WTC11 (cell line): ENCODE results near the gene CDC14C. TPM values are rescaled to one million over a fixed set of nuclear protein-coding genes. Genes with fewer than 3 reads are reported as not detected.

Experiments used
- ATAC-seq: fragments of 200-7000 bp; cut with Tn5 transposase; 2 replicates; pipeline ENCODE4 v1.10.0; 2021; ENCODE audit warnings: mild to moderate bottlenecking, moderate library complexity
- CTCF ChIA-PET: fragments of 300-600 bp; sonication (Branson Sonifier 250); formaldehyde crosslinking; loops from one replicate; lab custom pipeline; 2021; ENCODE audit warnings: antibody characterized with exemption; lab: Charles Lee
- POLR2A ChIA-PET: fragments of 350-600 bp; sonication (Branson Sonifier 250); formaldehyde crosslinking; loops from one replicate; lab custom pipeline; 2021; ENCODE audit warnings: antibody characterized with exemption; lab: Charles Lee
- DNase-seq: peaks from one replicate; pipeline ENCODE4 v3.0.0; 2021; ENCODE audit warnings: low spot score
- H3K27ac Mint-ChIP-seq: 2 replicates; pipeline ENCODE4 v1.8.0; 2021; ENCODE audit warnings: mixed read lengths
- H3K27me3 Mint-ChIP-seq: 2 replicates; pipeline ENCODE4 v1.8.0; 2021; ENCODE audit warnings: low read depth, mild to moderate bottlenecking, moderate library complexity, mixed read lengths
- H3K36me3 Mint-ChIP-seq: 2 replicates; pipeline ENCODE4 v1.8.0; 2021; ENCODE audit warnings: mixed read lengths
- H3K4me1 Mint-ChIP-seq: 2 replicates; pipeline ENCODE4 v1.8.0; 2022; ENCODE audit warnings: mixed read lengths
- H3K4me3 Mint-ChIP-seq: 2 replicates; pipeline ENCODE4 v1.8.0; 2021; ENCODE audit warnings: mild to moderate bottlenecking, moderate library complexity, mixed read lengths
- H3K9me3 Mint-ChIP-seq: 2 replicates; pipeline ENCODE4 v1.8.0; 2021; ENCODE audit warnings: mixed read lengths
- EMX1 ChIP-seq: fragments of 250-450 bp; sonication (Bioruptor Pico); IDR thresholded peaks from 2 replicates; pipeline ENCODE4 v1.8.0; 2021; ENCODE audit warnings: mild to moderate bottlenecking
- GABPB1 ChIP-seq: sonication (generic); formaldehyde crosslinking; IDR thresholded peaks from 2 replicates; pipeline ENCODE4 v1.8.1; 2023; ENCODE audit warnings: mild to moderate bottlenecking, missing genetic modification reagents
- GTF2I ChIP-seq: fragments of 250-450 bp; sonication (Bioruptor Pico); conservative IDR thresholded peaks from 2 replicates; pipeline ENCODE4 v1.4.0; 2021; ENCODE audit warnings: mild to moderate bottlenecking
- IRF2 ChIP-seq: sonication (generic); formaldehyde crosslinking; IDR thresholded peaks from 2 replicates; pipeline ENCODE4 v1.8.0; 2022; ENCODE audit warnings: low read depth, missing genetic modification reagents, borderline replicate concordance
- JAZF1 ChIP-seq: fragments of 250-450 bp; sonication (Bioruptor Pico); IDR thresholded peaks from 2 replicates; pipeline ENCODE4 v1.9.0; 2021; ENCODE audit warnings: moderate library complexity, mild to moderate bottlenecking, inconsistent platforms
- MXD4 ChIP-seq: fragments of 250-450 bp; sonication (Bioruptor Pico); IDR thresholded peaks from 2 replicates; pipeline ENCODE4 v1.8.0; 2021; ENCODE audit warnings: mild to moderate bottlenecking, moderate library complexity, borderline replicate concordance
- NFE2L1 ChIP-seq: sonication (generic); formaldehyde crosslinking; IDR thresholded peaks from 2 replicates; pipeline ENCODE4 v1.8.1; 2023; ENCODE audit warnings: missing genetic modification reagents
- OVOL2 ChIP-seq: fragments of 250-450 bp; sonication (Bioruptor Pico); IDR thresholded peaks from 2 replicates; pipeline ENCODE4 v1.9.0; 2021; ENCODE audit warnings: mild to moderate bottlenecking, borderline replicate concordance
- RORB ChIP-seq: fragments of 250-450 bp; sonication (Bioruptor Pico); IDR thresholded peaks from 2 replicates; pipeline ENCODE4 v1.9.0; 2021; ENCODE audit warnings: mild to moderate bottlenecking
- SMAD4 ChIP-seq: sonication (generic); formaldehyde crosslinking; IDR thresholded peaks from 2 replicates; pipeline ENCODE4 v1.8.0; 2022; ENCODE audit warnings: mild to moderate bottlenecking, missing genetic modification reagents
- SP1 ChIP-seq: sonication (generic); formaldehyde crosslinking; conservative IDR thresholded peaks from 2 replicates; pipeline ENCODE4 v1.8.1; 2022; ENCODE audit warnings: missing genetic modification reagents
- TEAD1 ChIP-seq: sonication (generic); formaldehyde crosslinking; IDR thresholded peaks from 2 replicates; pipeline ENCODE4 v1.8.0; 2022; ENCODE audit warnings: mild to moderate bottlenecking, missing genetic modification reagents
- TEAD4 ChIP-seq: sonication (generic); formaldehyde crosslinking; IDR thresholded peaks from 2 replicates; pipeline ENCODE4 v1.8.0; 2022; ENCODE audit warnings: mild to moderate bottlenecking, missing genetic modification reagents
- ZNF219 ChIP-seq: sonication (generic); formaldehyde crosslinking; IDR thresholded peaks from 2 replicates; pipeline ENCODE4 v1.8.0; 2023; ENCODE audit warnings: missing genetic modification reagents, mild to moderate bottlenecking, borderline replicate concordance
- ZNF232 ChIP-seq: sonication (generic); formaldehyde crosslinking; IDR thresholded peaks from 2 replicates; pipeline ENCODE4 v1.8.0; 2022; ENCODE audit warnings: mild to moderate bottlenecking, missing genetic modification reagents
- ZNF416 ChIP-seq: fragments of 250-450 bp; sonication (Bioruptor Pico); IDR thresholded peaks from 2 replicates; pipeline ENCODE4 v1.9.0; 2021; ENCODE audit warnings: mild to moderate bottlenecking, inconsistent platforms
- ZNF423 ChIP-seq: fragments of 250-450 bp; sonication (Bioruptor Pico); IDR thresholded peaks from 2 replicates; pipeline ENCODE4 v2.1.2; 2022; ENCODE audit warnings: mild to moderate bottlenecking, moderate library complexity
- total RNA-seq: library from RNA; stranded (reverse); gene quantifications from 3 replicates; pipeline ENCODE4 v1.2.3, GENCODE V29; 2021
- TF ChIP-seq, protein P1 (sequence below): sonication (generic); formaldehyde crosslinking; IDR thresholded peaks from 2 replicates; pipeline ENCODE4 v1.8.1; 2022; ENCODE audit warnings: missing genetic modification reagents, borderline replicate concordance
- TF ChIP-seq, protein P2 (sequence below): sonication (generic); formaldehyde crosslinking; IDR thresholded peaks from 2 replicates; pipeline ENCODE4 v1.8.0; 2022; ENCODE audit warnings: mild to moderate bottlenecking, missing genetic modification reagents
- TF ChIP-seq, protein P3 (sequence below): sonication (generic); formaldehyde crosslinking; IDR thresholded peaks from 2 replicates; pipeline ENCODE4 v1.8.0; 2022; ENCODE audit warnings: mild to moderate bottlenecking, missing genetic modification reagents
- TF ChIP-seq, protein P4 (sequence below): fragments of 250-450 bp; sonication (Bioruptor Pico); IDR thresholded peaks from 2 replicates; pipeline ENCODE4 v1.9.0; 2021; ENCODE audit warnings: moderate library complexity, mild to moderate bottlenecking, inconsistent platforms, borderline replicate concordance
- TF ChIP-seq, protein P5 (sequence below): sonication (generic); formaldehyde crosslinking; IDR thresholded peaks from 2 replicates; pipeline ENCODE4 v1.8.1; 2022; ENCODE audit warnings: low read depth, missing genetic modification reagents, borderline replicate concordance
- TF ChIP-seq, protein P6 (sequence below): fragments of 250-450 bp; sonication (Bioruptor Pico); IDR thresholded peaks from 2 replicates; pipeline ENCODE4 v1.8.0; 2021; ENCODE audit warnings: mild to moderate bottlenecking
- TF ChIP-seq, protein P7 (sequence below): fragments of 250-450 bp; sonication (Bioruptor Pico); IDR thresholded peaks from 2 replicates; pipeline ENCODE4 v1.9.0; 2021; ENCODE audit warnings: mild to moderate bottlenecking
- TF ChIP-seq, protein P8 (sequence below): sonication (generic); formaldehyde crosslinking; IDR thresholded peaks from 2 replicates; pipeline ENCODE4 v1.8.1; 2023; ENCODE audit warnings: mild to moderate bottlenecking, missing genetic modification reagents

The CDC14C gene
- total RNA-seq, 1 experiment from 2014 or later: 0.07 TPM

DNA sequence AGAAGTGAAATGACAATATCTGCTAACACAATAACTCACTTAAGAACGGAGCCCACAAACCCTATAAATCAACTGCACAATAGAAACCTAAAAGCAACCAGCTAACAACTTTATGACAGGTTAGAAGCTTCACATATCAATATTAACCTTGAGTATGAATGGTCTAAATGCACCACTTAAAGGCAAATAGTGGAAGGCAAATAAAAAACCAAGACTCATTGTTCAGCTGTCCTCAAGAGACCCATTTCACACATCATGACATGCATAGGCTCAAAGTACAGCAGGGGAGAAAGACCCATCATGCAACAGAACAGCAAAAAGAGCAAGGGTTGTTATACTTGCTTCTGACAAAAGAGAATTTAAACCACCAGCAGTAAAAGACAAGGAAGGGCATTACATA is 46.8 kb downstream of the CDC14C start:
- TF ChIP-seq SP1 (CRISPR knock-in tag): no peak
- TF ChIP-seq, protein P1, sequence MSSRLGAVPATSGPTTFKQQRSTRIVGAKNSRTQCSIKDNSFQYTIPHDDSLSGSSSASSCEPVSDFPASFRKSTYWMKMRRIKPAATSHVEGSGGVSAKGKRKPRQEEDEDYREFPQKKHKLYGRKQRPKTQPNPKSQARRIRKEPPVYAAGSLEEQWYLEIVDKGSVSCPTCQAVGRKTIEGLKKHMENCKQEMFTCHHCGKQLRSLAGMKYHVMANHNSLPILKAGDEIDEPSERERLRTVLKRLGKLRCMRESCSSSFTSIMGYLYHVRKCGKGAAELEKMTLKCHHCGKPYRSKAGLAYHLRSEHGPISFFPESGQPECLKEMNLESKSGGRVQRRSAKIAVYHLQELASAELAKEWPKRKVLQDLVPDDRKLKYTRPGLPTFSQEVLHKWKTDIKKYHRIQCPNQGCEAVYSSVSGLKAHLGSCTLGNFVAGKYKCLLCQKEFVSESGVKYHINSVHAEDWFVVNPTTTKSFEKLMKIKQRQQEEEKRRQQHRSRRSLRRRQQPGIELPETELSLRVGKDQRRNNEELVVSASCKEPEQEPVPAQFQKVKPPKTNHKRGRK (CRISPR knock-in tag): no peak
- TF ChIP-seq, protein P2, sequence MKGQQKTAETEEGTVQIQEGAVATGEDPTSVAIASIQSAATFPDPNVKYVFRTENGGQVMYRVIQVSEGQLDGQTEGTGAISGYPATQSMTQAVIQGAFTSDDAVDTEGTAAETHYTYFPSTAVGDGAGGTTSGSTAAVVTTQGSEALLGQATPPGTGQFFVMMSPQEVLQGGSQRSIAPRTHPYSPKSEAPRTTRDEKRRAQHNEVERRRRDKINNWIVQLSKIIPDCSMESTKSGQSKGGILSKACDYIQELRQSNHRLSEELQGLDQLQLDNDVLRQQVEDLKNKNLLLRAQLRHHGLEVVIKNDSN: no peak
- no peak for TF ChIP-seq SMAD4 (CRISPR knock-in tag)
- no peak for TF ChIP-seq RORB (CRISPR knock-in tag)
- TF ChIP-seq, protein P3, sequence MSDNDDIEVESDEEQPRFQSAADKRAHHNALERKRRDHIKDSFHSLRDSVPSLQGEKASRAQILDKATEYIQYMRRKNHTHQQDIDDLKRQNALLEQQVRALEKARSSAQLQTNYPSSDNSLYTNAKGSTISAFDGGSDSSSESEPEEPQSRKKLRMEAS (CRISPR knock-in tag): no peak
- no peak for TF ChIP-seq GTF2I (CRISPR knock-in tag)
- no peak for TF ChIP-seq TEAD4 (CRISPR knock-in tag)
- TF ChIP-seq IRF2 (CRISPR knock-in tag): no peak
- no peak for TF ChIP-seq ZNF416 (CRISPR knock-in tag)
- TF ChIP-seq EMX1 (CRISPR knock-in tag): no peak
- TF ChIP-seq, protein P4, sequence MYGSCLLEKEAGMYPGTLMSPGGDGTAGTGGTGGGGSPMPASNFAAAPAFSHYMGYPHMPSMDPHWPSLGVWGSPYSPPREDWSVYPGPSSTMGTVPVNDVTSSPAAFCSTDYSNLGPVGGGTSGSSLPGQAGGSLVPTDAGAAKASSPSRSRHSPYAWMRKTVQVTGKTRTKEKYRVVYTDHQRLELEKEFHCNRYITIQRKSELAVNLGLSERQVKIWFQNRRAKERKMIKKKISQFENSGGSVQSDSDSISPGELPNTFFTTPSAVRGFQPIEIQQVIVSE (CRISPR knock-in tag): no peak
- TF ChIP-seq ZNF232: no peak
- TF ChIP-seq ZNF423 (CRISPR knock-in tag): no peak
- TF ChIP-seq, protein P5, sequence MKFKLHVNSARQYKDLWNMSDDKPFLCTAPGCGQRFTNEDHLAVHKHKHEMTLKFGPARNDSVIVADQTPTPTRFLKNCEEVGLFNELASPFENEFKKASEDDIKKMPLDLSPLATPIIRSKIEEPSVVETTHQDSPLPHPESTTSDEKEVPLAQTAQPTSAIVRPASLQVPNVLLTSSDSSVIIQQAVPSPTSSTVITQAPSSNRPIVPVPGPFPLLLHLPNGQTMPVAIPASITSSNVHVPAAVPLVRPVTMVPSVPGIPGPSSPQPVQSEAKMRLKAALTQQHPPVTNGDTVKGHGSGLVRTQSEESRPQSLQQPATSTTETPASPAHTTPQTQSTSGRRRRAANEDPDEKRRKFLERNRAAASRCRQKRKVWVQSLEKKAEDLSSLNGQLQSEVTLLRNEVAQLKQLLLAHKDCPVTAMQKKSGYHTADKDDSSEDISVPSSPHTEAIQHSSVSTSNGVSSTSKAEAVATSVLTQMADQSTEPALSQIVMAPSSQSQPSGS (CRISPR knock-in tag): no peak
- no peak for TF ChIP-seq NFE2L1
- TF ChIP-seq MXD4 (CRISPR knock-in tag): no peak
- TF ChIP-seq, protein P6, sequence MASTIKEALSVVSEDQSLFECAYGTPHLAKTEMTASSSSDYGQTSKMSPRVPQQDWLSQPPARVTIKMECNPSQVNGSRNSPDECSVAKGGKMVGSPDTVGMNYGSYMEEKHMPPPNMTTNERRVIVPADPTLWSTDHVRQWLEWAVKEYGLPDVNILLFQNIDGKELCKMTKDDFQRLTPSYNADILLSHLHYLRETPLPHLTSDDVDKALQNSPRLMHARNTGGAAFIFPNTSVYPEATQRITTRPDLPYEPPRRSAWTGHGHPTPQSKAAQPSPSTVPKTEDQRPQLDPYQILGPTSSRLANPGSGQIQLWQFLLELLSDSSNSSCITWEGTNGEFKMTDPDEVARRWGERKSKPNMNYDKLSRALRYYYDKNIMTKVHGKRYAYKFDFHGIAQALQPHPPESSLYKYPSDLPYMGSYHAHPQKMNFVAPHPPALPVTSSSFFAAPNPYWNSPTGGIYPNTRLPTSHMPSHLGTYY (CRISPR knock-in tag): no peak
- Mint-ChIP-seq H3K27me3 (no peaks in the 10 kb centered on the region), H3K9me3 (peaks cover 13% of the 10 kb centered on the region), H3K4me3 (no peak overlapping the region), H3K27ac (no peak overlapping the region), H3K36me3 (0 out of 2 replicates have a peak, but pooled peaks cover 3% of the 10 kb centered on the region), H3K4me1 (no peaks in the 10 kb centered on the region)
- DNase-seq (no peak), ATAC-seq (no peak)
- ChIA-PET CTCF (no interaction called here), POLR2A (no interaction called here)

DNA sequence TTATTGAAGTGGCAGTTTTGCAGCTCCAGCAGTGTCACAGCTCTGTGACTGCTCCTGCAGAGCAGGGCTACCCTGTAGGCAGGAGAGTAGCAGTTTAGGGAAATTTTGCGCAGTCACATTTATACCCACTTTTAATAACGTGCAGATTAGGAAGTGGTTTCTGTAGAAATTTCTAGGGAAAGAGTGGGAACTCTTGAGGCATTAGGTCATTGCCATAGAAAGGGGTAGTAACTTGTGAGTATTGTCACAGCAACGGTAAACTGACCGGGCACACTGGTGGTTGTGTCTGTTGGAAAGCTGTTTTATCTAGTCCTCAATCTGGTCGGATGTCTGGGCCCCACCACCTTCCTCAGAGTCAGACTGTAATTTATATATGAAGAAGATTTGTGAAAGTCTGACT is 51.9 kb downstream of the CDC14C start:
- ChIA-PET POLR2A (no interaction called here), CTCF (no interaction called here)
- ATAC-seq: no peak
- Mint-ChIP-seq H3K4me3 (no peak overlapping the region), H3K27ac (no peak overlapping the region), H3K36me3 (no peaks in the 10 kb centered on the region), H3K9me3 (peaks cover 6% of the 10 kb centered on the region), H3K27me3 (no peaks in the 10 kb centered on the region), H3K4me1 (no peaks in the 10 kb centered on the region)
- DNase-seq: no peak
- TF ChIP-seq JAZF1 (CRISPR knock-in tag): no peak
- TF ChIP-seq, protein P7, sequence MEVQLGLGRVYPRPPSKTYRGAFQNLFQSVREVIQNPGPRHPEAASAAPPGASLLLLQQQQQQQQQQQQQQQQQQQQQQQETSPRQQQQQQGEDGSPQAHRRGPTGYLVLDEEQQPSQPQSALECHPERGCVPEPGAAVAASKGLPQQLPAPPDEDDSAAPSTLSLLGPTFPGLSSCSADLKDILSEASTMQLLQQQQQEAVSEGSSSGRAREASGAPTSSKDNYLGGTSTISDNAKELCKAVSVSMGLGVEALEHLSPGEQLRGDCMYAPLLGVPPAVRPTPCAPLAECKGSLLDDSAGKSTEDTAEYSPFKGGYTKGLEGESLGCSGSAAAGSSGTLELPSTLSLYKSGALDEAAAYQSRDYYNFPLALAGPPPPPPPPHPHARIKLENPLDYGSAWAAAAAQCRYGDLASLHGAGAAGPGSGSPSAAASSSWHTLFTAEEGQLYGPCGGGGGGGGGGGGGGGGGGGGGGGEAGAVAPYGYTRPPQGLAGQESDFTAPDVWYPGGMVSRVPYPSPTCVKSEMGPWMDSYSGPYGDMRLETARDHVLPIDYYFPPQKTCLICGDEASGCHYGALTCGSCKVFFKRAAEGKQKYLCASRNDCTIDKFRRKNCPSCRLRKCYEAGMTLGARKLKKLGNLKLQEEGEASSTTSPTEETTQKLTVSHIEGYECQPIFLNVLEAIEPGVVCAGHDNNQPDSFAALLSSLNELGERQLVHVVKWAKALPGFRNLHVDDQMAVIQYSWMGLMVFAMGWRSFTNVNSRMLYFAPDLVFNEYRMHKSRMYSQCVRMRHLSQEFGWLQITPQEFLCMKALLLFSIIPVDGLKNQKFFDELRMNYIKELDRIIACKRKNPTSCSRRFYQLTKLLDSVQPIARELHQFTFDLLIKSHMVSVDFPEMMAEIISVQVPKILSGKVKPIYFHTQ (CRISPR knock-in tag): no peak
- TF ChIP-seq ZNF219 (CRISPR knock-in tag): no peak
- no peak for TF ChIP-seq TEAD1
- TF ChIP-seq, protein P8, sequence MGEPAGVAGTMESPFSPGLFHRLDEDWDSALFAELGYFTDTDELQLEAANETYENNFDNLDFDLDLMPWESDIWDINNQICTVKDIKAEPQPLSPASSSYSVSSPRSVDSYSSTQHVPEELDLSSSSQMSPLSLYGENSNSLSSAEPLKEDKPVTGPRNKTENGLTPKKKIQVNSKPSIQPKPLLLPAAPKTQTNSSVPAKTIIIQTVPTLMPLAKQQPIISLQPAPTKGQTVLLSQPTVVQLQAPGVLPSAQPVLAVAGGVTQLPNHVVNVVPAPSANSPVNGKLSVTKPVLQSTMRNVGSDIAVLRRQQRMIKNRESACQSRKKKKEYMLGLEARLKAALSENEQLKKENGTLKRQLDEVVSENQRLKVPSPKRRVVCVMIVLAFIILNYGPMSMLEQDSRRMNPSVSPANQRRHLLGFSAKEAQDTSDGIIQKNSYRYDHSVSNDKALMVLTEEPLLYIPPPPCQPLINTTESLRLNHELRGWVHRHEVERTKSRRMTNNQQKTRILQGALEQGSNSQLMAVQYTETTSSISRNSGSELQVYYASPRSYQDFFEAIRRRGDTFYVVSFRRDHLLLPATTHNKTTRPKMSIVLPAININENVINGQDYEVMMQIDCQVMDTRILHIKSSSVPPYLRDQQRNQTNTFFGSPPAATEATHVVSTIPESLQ (CRISPR knock-in tag): no peak
- TF ChIP-seq, protein P5 (CRISPR knock-in tag): no peak
- TF ChIP-seq OVOL2 (CRISPR knock-in tag): no peak
- TF ChIP-seq GABPB1 (CRISPR knock-in tag): no peak
